Ovary (tissue), 9 donors: ENCODE results near the gene CCL23. TPM values are rescaled to one million over a fixed set of nuclear protein-coding genes. Genes with fewer than 3 reads are reported as not detected.

ENCODE experiments used
- DNase-seq, 5 donors: peaks; one replicate each; pipeline ENCODE4 v3.0.0-alpha.2; 2019 to 2020
- H3K27ac ChIP-seq, 2 donors: fragments of 200-600 bp; one replicate each; pipeline versions ENCODE4 v1.5.1 to v1.8.0; 2019 to 2022
- H3K27me3 ChIP-seq: fragments of 200-600 bp; one replicate; pipeline ENCODE4 v1.8.0; 2022
- H3K36me3 ChIP-seq: fragments of 200-600 bp; sonication (generic); one replicate; pipeline ENCODE4 v1.5.1; 2019
- H3K4me1 ChIP-seq: one replicate; pipeline ENCODE4 v1.8.1; 2013; ENCODE audit warnings: mild to moderate bottlenecking, moderate library complexity; ENCODE audit not compliant: insufficient read depth
- H3K4me3 ChIP-seq: fragments of 200-600 bp; sonication (generic); one replicate; pipeline ENCODE4 v1.5.1; 2017
- H3K9me3 ChIP-seq, 2 donors: fragments of 200-600 bp in 1 of 2; sonication (generic) in 1 of 2; one replicate each; pipeline versions ENCODE4 v1.5.1 to v1.8.1; 2013 to 2019; ENCODE audit warnings: mild to moderate bottlenecking in 1 of 2, moderate library complexity in 1 of 2
- EP300 ChIP-seq: sonication (generic); formaldehyde crosslinking; IDR thresholded peaks from one replicate; pipeline ENCODE4 v1.6.1; 2017; ENCODE audit warnings: antibody characterized with exemption
- POLR2A ChIP-seq: fragments of 450-650 bp; IDR thresholded peaks from one replicate; pipeline ENCODE4 v1.6.1; 2017; ENCODE audit warnings: antibody characterized with exemption, mild to moderate bottlenecking, moderate library complexity
- WGBS, 3 donors: extraction: QIAGEN DNeasy Blood & Tissue Kit in 1 of 3; methylation state at CpG; one replicate each; pipeline versions ENCODE4 v1.1.5 to v1.1.7; 2013 to 2017; 5-methylcytosine and 5-hydroxymethylcytosine counted together
- intact Hi-C, 4 donors: fragments of 100-400 bp; cut with DNase I; formaldehyde crosslinking; loops; one replicate each; pipeline versions ENCODE4 v1.11.0 to v1.15.1; 2022 to 2023
- polyA plus RNA-seq, 2 donors: library from polyadenylated mRNA; stranded (reverse); fragments of 200-250 nt in 1 of 2; fragments of 350-450 nt in 1 of 2; fragmentation: Illumina TruSeq in 1 of 2; extraction: RNeasy Lipid Tissue Mini Kit (QIAGEN cat#74804) in 1 of 2; gene quantifications; one replicate each; pipeline ENCODE4 v1.2.3, GENCODE V29; 2013 to 2014
- total RNA-seq, 7 donors: library from RNA; depleted of rRNA in 2 of 7; stranded (reverse); fragments of >200 nt in 2 of 7; fragmentation: NEBNext Ultra II Directional in 3 of 7; extraction: Animal tissue kit (Norgen Biotek cat#: 25700) in 3 of 7; gene quantifications; one replicate each; pipeline versions ENCODE4 v1.1.0 to v1.2.4, GENCODE V29; 2016 to 2023
- TF ChIP-seq, protein P1 (sequence below), 3 donors: fragments of 450-650 bp in 2 of 3; fragments of 200-600 bp in 1 of 3; IDR thresholded peaks; one replicate each; pipeline versions ENCODE4 v1.5.1 to v1.8.0; 2016 to 2022; ENCODE audit warnings: antibody characterized with exemption in 3 of 3, mild to moderate bottlenecking in 1 of 3
- donor health status: DM: no; HTN: no; CAD: no; lungs with moderate emphysema.
- donor health status: DM: no; HTN: no; CAD: no.
- donor health status: Bipolar disorder and iron deficiency.
- donor health status: DM: yes; HTN: yes; CAD: no.
- donor health status: DM: no; HTN: no; CAD: no.
- donor health status: DM: yes; HTN: yes; CAD: no.

Gene CCL23
- total and polyA plus RNA-seq, 9 donors, result 0.81 to 9.2 (median 3.7) TPM; not detected in 2

DNA sequence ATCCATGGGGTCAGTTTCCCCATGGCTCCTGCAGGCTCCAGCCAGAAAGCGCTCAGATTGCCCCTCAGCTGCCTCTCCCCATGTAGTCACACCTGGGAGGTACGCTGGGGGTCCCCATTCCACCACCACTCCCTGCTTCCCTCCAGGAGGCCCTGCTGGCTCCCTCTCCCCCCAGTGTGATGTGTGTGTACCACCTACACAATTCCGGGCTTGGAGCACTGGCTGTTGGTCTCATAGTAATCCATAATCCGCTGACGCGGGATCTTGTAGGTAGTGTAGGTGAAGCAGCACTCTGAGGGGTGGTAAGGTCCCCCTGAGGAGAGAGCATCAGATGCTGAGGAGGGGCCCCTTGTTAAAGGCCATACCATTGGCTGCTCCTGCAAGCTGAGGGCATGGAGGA, 33.6 kb downstream of the CCL23 start:
- WGBS, 3 donors, result 88 to 94% (median 92%) methylated on average over 6 of the region's 6 CpGs
- H3K27ac ChIP-seq, result no peak overlapping the region

DNA sequence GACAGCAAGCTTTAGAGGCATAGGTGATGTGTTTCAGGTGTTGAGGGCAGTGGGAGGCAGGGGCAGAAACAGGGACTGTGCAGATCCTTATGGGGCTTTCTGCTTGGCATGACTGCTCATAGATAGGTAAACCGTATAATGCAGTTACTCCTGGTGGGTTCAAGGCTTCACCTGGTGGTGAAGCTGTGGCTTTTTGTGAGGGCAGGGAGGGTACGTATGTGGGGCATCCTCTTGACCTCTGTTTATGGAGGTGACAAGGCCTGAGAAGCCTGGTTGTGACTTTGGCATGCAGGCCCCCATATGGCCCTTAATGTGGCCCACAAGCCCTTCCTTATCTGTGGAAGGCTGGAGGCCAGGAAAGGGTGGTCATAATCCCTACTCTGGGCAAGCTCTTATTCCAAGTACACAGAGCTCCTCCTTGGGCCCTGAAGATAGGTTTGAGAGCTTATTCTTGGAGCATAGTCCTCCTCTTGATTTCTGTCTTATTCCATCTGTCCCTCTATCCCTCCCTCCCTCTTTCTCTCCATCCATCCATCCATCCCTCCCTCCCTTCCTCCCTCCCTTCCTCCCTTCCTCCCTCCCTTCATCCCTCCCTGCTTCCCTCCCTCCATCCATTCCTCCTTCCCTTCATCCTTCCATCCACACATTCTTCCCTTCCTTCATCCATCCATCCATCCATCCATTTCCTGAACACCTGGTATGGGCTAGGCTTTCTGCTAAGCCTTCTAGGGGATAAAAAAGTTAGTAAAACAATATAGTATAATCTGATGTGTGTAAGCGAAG, 35.2 kb downstream of the CCL23 start:
- intact Hi-C loops, result no loop called here
- no peaks in the 10 kb centered on the region for H3K4me1 ChIP-seq
- no peak overlapping the region for H3K4me3 ChIP-seq
- DNase-seq, result no peak
- WGBS, 3 donors, result 84 to 89% (median 84%) methylated on average over 3 of the region's 3 CpGs
- no peaks in the 10 kb centered on the region for H3K27me3 ChIP-seq
- H3K27ac ChIP-seq, result no peak overlapping the region
- no peaks in the 10 kb centered on the region for H3K36me3 ChIP-seq
- no peaks in the 10 kb centered on the region for H3K9me3 ChIP-seq
- TF ChIP-seq POLR2A (no peak), EP300 (no peak)
- TF ChIP-seq, protein P1, sequence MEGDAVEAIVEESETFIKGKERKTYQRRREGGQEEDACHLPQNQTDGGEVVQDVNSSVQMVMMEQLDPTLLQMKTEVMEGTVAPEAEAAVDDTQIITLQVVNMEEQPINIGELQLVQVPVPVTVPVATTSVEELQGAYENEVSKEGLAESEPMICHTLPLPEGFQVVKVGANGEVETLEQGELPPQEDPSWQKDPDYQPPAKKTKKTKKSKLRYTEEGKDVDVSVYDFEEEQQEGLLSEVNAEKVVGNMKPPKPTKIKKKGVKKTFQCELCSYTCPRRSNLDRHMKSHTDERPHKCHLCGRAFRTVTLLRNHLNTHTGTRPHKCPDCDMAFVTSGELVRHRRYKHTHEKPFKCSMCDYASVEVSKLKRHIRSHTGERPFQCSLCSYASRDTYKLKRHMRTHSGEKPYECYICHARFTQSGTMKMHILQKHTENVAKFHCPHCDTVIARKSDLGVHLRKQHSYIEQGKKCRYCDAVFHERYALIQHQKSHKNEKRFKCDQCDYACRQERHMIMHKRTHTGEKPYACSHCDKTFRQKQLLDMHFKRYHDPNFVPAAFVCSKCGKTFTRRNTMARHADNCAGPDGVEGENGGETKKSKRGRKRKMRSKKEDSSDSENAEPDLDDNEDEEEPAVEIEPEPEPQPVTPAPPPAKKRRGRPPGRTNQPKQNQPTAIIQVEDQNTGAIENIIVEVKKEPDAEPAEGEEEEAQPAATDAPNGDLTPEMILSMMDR (IDR thresholded peaks at IDR 0.05), result no peak

More for the DNA sequence above, 33.6 kb downstream of the CCL23 start:
- Histone ChIP-seq H3K27me3 (no peaks in the 10 kb centered on the region), H3K36me3 (no peaks in the 10 kb centered on the region), H3K4me1 (no peaks in the 10 kb centered on the region), H3K4me3 (no peak overlapping the region), H3K9me3 (no peaks in the 10 kb centered on the region)
- no peak for DNase-seq
- TF ChIP-seq EP300, result no peak
- TF ChIP-seq, protein P1 (IDR thresholded peaks at IDR 0.05), result no peak
- no peak for TF ChIP-seq POLR2A
- intact Hi-C loops, result no loop called here

DNA sequence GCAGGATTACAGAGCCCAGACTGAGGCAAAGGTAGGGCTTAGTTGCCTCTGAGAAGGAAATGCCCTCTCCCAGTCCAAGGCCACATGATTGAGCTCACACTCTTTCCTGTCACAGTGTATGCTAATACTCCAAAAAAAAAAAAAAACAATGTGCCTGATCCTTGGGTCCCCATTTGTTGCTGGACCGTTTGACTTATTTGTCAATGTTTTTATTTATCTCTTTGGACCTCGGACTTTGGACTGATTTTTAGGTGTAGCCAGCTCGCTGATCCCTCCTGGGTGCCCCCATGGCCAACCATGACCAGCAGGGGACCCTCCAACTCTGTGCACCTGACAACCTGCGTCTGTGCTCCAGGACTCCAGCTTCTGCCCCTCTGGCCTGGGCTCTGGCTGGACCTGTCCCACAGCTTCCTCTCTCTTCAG, 35.9 kb downstream of the CCL23 start:
- WGBS, 3 donors, result 63 to 72% (median 69%) methylated on average over 4 of the region's 4 CpGs
- intact Hi-C loops, result no loop called here
- Histone ChIP-seq H3K4me1 (no peaks in the 10 kb centered on the region), H3K9me3 (no peaks in the 10 kb centered on the region), H3K36me3 (no peaks in the 10 kb centered on the region), H3K27ac (no peak overlapping the region), H3K4me3 (no peak overlapping the region), H3K27me3 (no peaks in the 10 kb centered on the region)
- TF ChIP-seq EP300 (no peak), POLR2A (no peak)
- TF ChIP-seq, protein P1 (IDR thresholded peaks at IDR 0.05), result no peak
- no peak for DNase-seq

DNA sequence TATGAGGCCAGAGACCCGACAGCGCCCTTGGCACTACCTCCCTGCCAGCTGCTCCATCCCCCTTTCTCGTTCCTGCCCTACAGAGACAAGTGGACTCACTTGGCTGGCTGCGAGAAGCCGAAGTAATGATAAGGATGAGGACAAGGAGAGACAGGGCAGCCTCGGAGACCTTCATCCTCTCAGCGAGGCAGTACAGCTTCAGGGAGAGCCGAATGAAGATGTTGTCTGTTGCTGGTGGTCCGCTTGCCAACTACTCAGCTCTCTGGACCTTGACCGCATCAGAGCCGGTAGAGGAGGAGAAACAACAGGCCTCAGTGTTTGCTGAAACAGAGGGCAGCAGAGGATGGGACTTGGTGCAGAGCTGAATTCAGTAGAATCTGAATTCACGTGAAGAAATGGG, 36.5 kb downstream of the CCL23 start, which contains the start of gene CCL16:
Gene CCL16 (minus strand): TSS at position 252 of the 400 bp plus-strand sequence. CDS start 77 bp downstream, at position 175.
- Histone ChIP-seq H3K4me3 (no peak within 1 kb of the TSS), H3K9me3 (no peaks in the 10 kb centered on the region), H3K27me3 (no peaks in the 10 kb centered on the region), H3K27ac (no peak within 1 kb of the TSS), H3K36me3 (no peaks in the 10 kb centered on the region), H3K4me1 (no peaks in the 10 kb centered on the region)
- intact Hi-C loops, result no loop called here
- 84 to 91% (median 87%) methylated on average over 12 of the region's 12 CpGs for WGBS, 3 donors
- no peak for DNase-seq
- TF ChIP-seq EP300, result no peak
- no peak for TF ChIP-seq POLR2A
- TF ChIP-seq, protein P1 (IDR thresholded peaks at IDR 0.05), result no peak
